Omental fat pad (tissue), 4 donors: ENCODE results near the gene FBP1. TPM values are rescaled to one million over a fixed set of nuclear protein-coding genes. Genes with fewer than 3 reads are reported as not detected.
"Not testable (repeated sequence)": the region's sequence is repeated elsewhere in the genome, so short reads cannot be mapped to it uniquely, and the experiment has no call there.

Experiments used
- ATAC-seq: fragments of 150-250 bp; one replicate; pipeline ENCODE4 v1.9.1; 2016; ENCODE audit warnings: mild to moderate bottlenecking, moderate library complexity; ENCODE audit not compliant: low FRiP score
- DNase-seq: peaks from one replicate; pipeline ENCODE4 v3.0.0-alpha.2; 2019; ENCODE audit warnings: low spot score
- CTCF ChIP-seq, 3 donors: fragments of 450-650 bp; IDR thresholded peaks; one replicate each; pipeline ENCODE4 v1.5.1; 2016 to 2017; ENCODE audit warnings: antibody characterized with exemption in 3 of 3, mild to moderate bottlenecking in 3 of 3, moderate library complexity in 2 of 3
- total RNA-seq, 4 donors: library from RNA; depleted of rRNA; stranded (reverse); fragments of >200 nt; gene quantifications; one replicate each; pipeline ENCODE4 v1.1.0, GENCODE V29; 2016

Gene FBP1
- total RNA-seq, 4 donors from 2014 or later: 6.9 to 98.5 (median 10.3) TPM

DNA sequence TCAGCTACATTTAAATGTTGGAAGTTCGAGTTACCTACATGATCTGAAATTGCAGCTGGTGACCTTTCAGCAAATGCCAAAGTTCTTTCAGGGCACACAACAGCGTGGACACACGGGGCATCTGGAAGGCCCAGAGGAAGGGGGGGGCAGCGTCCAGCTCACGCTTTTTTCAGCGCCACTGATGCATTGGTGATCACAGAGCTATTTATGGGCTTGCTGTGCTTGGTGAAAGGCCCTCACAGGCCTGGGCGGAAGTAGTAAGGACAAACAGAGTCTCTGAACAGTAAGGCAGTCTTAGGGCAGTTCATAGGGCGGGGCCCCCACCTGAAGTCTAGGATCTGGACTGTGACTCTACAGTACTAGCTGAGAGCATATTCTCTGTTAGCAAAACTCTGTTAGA lies 39.1 kb downstream of the FBP1 start:
- ATAC-seq (no peak), DNase-seq (no peak)
- no peak for TF ChIP-seq CTCF (IDR thresholded peaks at IDR 0.05)

DNA sequence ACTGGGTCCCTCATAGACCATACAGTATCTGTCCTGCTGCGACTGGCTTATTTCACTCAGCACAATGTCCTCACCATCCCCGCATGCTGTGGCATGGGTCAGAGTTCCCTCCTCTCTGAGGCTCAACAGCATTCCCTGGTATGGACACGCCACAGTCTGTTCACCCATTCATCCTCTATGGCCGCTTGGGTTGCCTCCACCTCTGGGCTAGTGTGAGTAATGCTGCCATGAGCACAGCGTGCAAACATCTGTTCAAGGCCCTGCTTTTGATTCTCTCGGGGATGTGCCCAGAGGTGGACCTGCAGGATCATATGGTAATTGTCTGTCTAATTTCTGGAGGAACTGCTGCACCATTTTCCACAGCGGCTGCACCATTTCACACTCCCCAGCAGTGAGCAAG lies 40.2 kb downstream of the FBP1 start:
- ATAC-seq: no peak
- no peak for DNase-seq
- TF ChIP-seq CTCF (IDR thresholded peaks at IDR 0.05): no peak

DNA sequence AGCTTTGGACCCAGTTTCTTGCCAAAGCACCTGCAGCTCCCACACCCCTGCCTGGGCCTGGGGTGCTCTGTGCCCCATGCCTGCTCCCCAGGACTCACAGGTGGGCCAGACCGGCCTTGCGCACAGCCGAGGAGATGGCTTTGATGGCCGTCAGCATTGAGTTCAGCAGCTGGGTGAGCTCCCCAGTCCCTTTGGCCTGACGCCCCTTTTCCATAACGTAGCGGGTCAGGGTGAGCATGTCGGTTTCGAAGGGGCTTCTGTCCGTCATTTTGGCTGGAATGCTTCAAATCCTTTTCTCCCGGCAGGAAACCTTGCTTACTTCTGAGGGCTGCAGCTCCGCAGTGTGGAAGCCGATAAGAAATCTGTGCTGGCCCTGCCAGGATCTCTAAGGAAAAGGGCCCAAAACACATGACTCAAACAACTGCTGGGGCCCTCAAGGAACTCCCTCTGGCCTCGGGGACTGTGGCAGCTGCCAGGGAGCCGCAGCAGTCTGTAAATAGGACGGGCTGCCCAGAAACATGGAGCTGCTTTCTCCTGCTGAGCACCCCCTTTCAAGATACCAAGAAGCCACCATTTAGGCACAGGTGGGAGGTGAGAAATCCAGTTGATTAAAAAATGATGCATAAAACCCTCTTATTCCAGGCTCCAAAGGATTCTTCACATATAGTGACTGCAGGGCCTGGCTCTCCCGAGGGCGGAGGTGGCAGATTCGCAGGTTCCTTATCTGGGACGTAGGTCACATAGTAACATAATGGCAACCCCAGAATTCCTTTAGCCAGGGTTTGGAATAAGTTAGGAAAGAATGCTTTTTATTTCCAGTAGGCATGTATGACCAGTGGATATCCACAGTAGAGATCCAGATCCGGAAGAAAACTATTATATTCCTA lies 45.6 kb downstream of the FBP1 start, which contains the start of gene FBP2:
TSS of gene FBP2 (minus strand) at position 366 of the 887 bp plus-strand sequence. CDS start at position 268, 98 bp downstream.
- no peak for TF ChIP-seq CTCF (IDR thresholded peaks at IDR 0.05)
- DNase-seq (no peak), ATAC-seq (no peak)

DNA sequence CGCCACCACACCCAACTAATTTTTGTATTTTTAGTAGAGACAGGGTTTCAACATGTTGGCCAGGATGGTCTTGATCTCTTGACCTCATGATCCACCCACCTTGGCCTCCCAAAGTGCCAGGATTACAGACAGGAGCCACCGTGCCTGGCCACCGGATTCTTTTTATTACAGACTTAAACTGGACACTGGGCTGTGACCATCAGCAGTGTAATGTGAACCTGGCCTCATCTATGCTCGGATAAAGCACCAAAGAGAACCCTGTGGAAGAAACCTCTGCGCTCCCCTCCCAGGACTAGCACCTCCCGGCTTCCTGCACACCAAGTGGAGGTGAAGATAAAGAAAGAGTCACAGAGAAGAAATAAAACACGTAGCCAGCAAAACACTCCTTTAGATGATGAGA lies 46.6 kb downstream of the FBP1 start:
- ATAC-seq, DNase-seq: not testable (repeated sequence)

DNA sequence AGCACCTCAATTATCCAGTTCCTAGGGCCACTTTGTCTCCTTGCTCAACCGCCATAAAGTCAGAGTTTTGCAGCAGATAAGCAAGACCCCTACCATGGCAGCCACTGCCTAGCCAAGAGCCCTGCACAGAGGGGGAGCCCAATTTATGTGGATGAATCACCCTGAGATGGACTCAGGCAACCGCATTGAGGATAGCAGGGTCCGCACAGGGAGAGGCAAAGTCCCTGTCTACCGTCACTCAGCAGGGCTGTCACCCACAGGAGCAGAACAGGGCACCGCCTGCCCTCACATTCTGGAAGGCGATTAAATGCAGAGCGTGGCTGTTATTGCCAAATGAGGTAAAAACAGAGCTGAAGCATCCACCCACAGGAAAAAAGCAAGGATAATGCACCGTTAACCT lies 47.4 kb downstream of the FBP1 start:
- ATAC-seq (no peak), DNase-seq (no peak)
- no peak for TF ChIP-seq CTCF (IDR thresholded peaks at IDR 0.05)

DNA sequence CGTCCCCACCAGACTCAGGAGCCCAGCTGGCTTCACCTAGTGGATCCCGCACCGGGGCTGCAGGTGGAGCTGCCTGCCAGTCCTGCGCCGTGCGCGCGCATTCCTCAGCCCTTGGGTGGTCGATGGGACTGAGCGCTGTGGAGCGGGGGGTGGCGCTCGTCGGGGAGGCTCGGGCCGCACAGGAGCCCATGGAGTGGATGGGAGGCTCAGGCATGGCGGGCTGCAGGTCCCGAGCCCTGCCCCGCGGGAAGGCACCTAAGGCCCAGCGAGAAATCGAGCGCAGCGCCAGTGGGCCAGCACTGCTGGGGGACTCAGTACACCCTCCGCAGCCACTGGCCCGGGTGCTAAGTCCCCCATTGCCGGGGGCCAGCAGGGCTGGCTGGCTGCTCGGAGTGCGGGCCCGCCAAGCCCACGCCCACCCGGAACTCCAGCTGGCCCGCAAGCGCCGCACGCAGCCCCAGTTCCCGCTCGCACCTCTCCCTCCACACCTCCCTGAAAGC lies 48.2 kb downstream of the FBP1 start:
- ATAC-seq, DNase-seq: not testable (repeated sequence)

DNA sequence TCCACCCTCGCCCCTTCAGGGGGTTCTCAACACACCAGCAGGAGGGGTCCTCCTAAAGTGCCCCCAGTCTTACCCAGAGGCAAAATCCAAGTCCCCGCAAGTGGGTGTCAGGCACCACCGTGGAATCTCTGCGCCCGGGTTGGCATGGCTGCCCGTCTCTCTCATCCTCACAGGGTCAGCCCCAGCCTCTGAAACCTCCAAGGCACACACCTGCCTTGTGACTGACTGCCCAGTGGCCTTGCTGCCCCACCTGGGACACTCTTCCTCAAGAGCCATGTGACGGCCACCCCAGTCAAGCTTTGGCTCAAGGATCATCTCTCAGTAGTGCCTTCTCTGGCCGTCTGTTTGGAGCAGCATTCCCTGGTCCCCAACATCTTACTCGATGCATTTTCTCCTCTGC lies 50.6 kb downstream of the FBP1 start:
- no peak for TF ChIP-seq CTCF (IDR thresholded peaks at IDR 0.05)
- no peak for ATAC-seq
- DNase-seq: no peak

DNA sequence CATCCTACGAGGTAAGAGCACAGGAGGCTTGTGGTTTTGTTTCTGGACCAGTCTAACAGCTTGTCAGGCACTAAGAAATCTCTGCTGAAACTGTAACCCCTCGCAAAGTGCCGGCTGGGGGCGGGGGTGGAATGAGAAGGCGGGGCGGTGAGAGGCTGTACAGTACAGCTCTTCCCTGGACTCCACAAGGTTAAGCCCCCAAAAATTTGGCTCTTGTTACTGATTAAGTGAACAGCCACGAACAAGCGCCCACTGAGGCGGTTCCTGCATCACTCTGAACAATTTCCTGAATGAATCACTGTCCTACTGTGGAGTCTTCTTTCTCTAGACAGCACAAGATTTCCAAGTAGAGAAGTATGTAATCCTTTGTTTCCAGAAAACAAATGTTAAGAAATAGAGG lies 52.5 kb downstream of the FBP1 start:
- no peak for TF ChIP-seq CTCF (IDR thresholded peaks at IDR 0.05)
- no peak for DNase-seq
- peak; percentile 23 for ATAC-seq
